IMR-90 (cell line): Measurements from ENCODE around the gene GRIN2B. TPM values are rescaled to one million over a fixed set of nuclear protein-coding genes. Genes with fewer than 3 reads are reported as not detected.

Experiments
- ATAC-seq: fragments of 200-7000 bp; cut with Tn5 transposase; 2 replicates; pipeline ENCODE4 v1.9.1; 2020; ENCODE audit warnings: low read depth, mild to moderate bottlenecking, moderate library complexity
- Bru-seq: library from RNA; stranded (reverse); fragments of 400-500 nt; gene quantifications from one replicate; lab custom pipeline; 2021; lab: Mats Ljungman, UMichigan
- BruChase-seq, 2 experiments: library from RNA; stranded (reverse); fragments of 400-500 nt; gene quantifications; one replicate each; lab custom pipeline; 2021; lab: Mats Ljungman, UMichigan
- BruUV-seq: library from RNA; stranded (reverse); fragments of 400-500 nt; replicated peaks from 2 replicates; lab custom pipeline; 2021; lab: Mats Ljungman, UMichigan
- CTCF ChIA-PET: fragments of 300-600 bp; formaldehyde crosslinking; extraction: SDS; loops from one replicate; lab custom pipeline; 2021; ENCODE audit warnings: antibody characterized with exemption; lab: Yijun Ruan, JAX
- POLR2A ChIA-PET: fragments of 300-600 bp; sonication (Branson Sonifier 250); formaldehyde crosslinking; loops from one replicate; lab custom pipeline; 2022; ENCODE audit warnings: antibody characterized with exemption; ENCODE audit not compliant: unreplicated experiment; lab: Charles Lee
- DNase-seq: peaks from one replicate; pipeline ENCODE4 v3.0.0; 2013
- H2AFZ ChIP-seq: replicated peaks from 2 replicates; pipeline ENCODE3; 2013; ENCODE audit warnings: low read length, mild to moderate bottlenecking; ENCODE audit not compliant: poor library complexity
- H2AK5ac ChIP-seq: 2 replicates; pipeline ENCODE4 v1.6.1; 2013; ENCODE audit warnings: low read depth, low read length, inconsistent platforms
- H2AK9ac ChIP-seq: replicated peaks from 2 replicates; pipeline ENCODE3; 2013; ENCODE audit warnings: mild to moderate bottlenecking, low read depth, low read length, moderate library complexity; ENCODE audit not compliant: poor library complexity
- H2BK120ac ChIP-seq: 2 replicates; pipeline ENCODE4 v1.6.1; 2013; ENCODE audit warnings: low read depth, low read length, inconsistent platforms
- H2BK15ac ChIP-seq: 3 replicates; pipeline ENCODE4 v1.6.1; 2013; ENCODE audit warnings: low read depth, low read length, inconsistent platforms
- H2BK20ac ChIP-seq: 2 replicates; pipeline ENCODE4 v1.6.1; 2013; ENCODE audit warnings: low read depth, mild to moderate bottlenecking, inconsistent platforms, low read length, moderate library complexity
- H2BK5ac ChIP-seq: 2 replicates; pipeline ENCODE4 v1.6.1; 2013; ENCODE audit warnings: mild to moderate bottlenecking, low read depth, low read length, inconsistent platforms; ENCODE audit not compliant: poor library complexity, severe bottlenecking
- H3K14ac ChIP-seq: replicated peaks from 2 replicates; pipeline ENCODE4 v1.6.1; 2013; ENCODE audit warnings: low read depth, low read length, inconsistent platforms
- H3K18ac ChIP-seq: 2 replicates; pipeline ENCODE4 v1.6.1; 2013; ENCODE audit warnings: low read depth, low read length, control low read depth
- H3K23ac ChIP-seq: 2 replicates; pipeline ENCODE4 v1.6.1; 2013; ENCODE audit warnings: low read depth, low read length, inconsistent platforms
- H3K27ac ChIP-seq: 2 replicates; pipeline ENCODE4 v1.5.1; 2013; ENCODE audit warnings: mild to moderate bottlenecking, control low read depth, low read length; ENCODE audit not compliant: insufficient read depth
- H3K27me3 ChIP-seq: 2 replicates; pipeline ENCODE4 v1.6.1; 2013; ENCODE audit warnings: low read length; ENCODE audit not compliant: control insufficient read depth, insufficient read depth
- H3K36me3 ChIP-seq: 2 replicates; pipeline ENCODE4 v1.6.1; 2013; ENCODE audit warnings: low read length, mixed read lengths; ENCODE audit not compliant: control insufficient read depth, insufficient read depth
- H3K4ac ChIP-seq: 2 replicates; pipeline ENCODE4 v1.6.1; 2013; ENCODE audit warnings: low read depth, low read length, inconsistent platforms
- H3K4me1 ChIP-seq: 2 replicates; pipeline ENCODE4 v1.6.1; 2013; ENCODE audit warnings: low read length, mixed read lengths; ENCODE audit not compliant: control insufficient read depth, insufficient read depth
- H3K4me2 ChIP-seq: 2 replicates; pipeline ENCODE4 v1.6.1; 2013; ENCODE audit warnings: low read depth, mild to moderate bottlenecking, control low read depth, low read length, moderate library complexity
- H3K4me3 ChIP-seq: 2 replicates; pipeline ENCODE4 v1.5.1; 2013; ENCODE audit warnings: low read depth, mild to moderate bottlenecking, control low read depth, low read length, moderate library complexity; ENCODE audit not compliant: insufficient read depth
- H3K56ac ChIP-seq: 2 replicates; pipeline ENCODE4 v1.6.1; 2013; ENCODE audit warnings: low read length, inconsistent platforms; ENCODE audit not compliant: insufficient read depth; ENCODE audit errors: extremely low read depth
- H3K79me1 ChIP-seq, 2 experiments: 2 replicates each; pipeline ENCODE4 v1.6.1; 2013; ENCODE audit warnings: low read length in 2 of 2, inconsistent platforms in 1 of 2, low read depth in 1 of 2
- H3K9ac ChIP-seq: 2 replicates; pipeline ENCODE4 v1.6.1; 2013; ENCODE audit warnings: low read depth, low read length, control low read depth
- H3K9me1 ChIP-seq: 2 replicates; pipeline ENCODE4 v1.6.1; 2013; ENCODE audit warnings: low read length, inconsistent platforms; ENCODE audit not compliant: insufficient read depth
- H3K9me3 ChIP-seq: 2 replicates; pipeline ENCODE4 v1.6.1; 2013; ENCODE audit warnings: low read length; ENCODE audit not compliant: control insufficient read depth, insufficient read depth
- H4K20me1 ChIP-seq: 2 replicates; pipeline ENCODE4 v1.6.1; 2013; ENCODE audit warnings: low read length, inconsistent platforms; ENCODE audit not compliant: insufficient read depth
- H4K5ac ChIP-seq: 2 replicates; pipeline ENCODE4 v1.6.1; 2013; ENCODE audit warnings: mild to moderate bottlenecking, low read depth, low read length, control low read depth
- H4K8ac ChIP-seq, 2 experiments: 2 replicates each; pipeline ENCODE4 v1.6.1; 2013; ENCODE audit warnings: low read depth in 2 of 2, low read length in 2 of 2, control low read depth in 1 of 2, inconsistent platforms in 1 of 2
- H4K91ac ChIP-seq: 2 replicates; pipeline ENCODE4 v1.6.1; 2013; ENCODE audit warnings: low read depth, low read length, inconsistent platforms; ENCODE audit not compliant: insufficient read depth
- BHLHE40 ChIP-seq: fragments of 150-350 bp; IDR thresholded peaks from 2 replicates; pipeline ENCODE4 v1.6.1; 2016; ENCODE audit warnings: mild to moderate bottlenecking, low read depth, low read length
- CEBPB ChIP-seq: IDR thresholded peaks from 2 replicates; pipeline ENCODE4 v1.6.1; 2012; ENCODE audit warnings: low read depth, low read length, improper control_type of control experiment
- CHD1 ChIP-seq: IDR thresholded peaks from 2 replicates; pipeline ENCODE4 v1.6.1; 2012; ENCODE audit warnings: low read depth, low read length, improper control_type of control experiment
- CTCF ChIP-seq: conservative IDR thresholded peaks from 2 replicates; pipeline ENCODE4 v1.5.1; 2012; ENCODE audit warnings: mild to moderate bottlenecking, low read depth, low read length, improper control_type of control experiment
- FOS ChIP-seq: fragments of 150-350 bp; IDR thresholded peaks from 2 replicates; pipeline ENCODE4 v1.6.1; 2016; ENCODE audit warnings: low read depth, low read length
- MAFK ChIP-seq: IDR thresholded peaks from 2 replicates; pipeline ENCODE4 v1.6.1; 2012; ENCODE audit warnings: low read depth, low read length, improper control_type of control experiment
- MAZ ChIP-seq: IDR thresholded peaks from 2 replicates; pipeline ENCODE4 v1.6.1; 2012; ENCODE audit warnings: low read depth, mild to moderate bottlenecking, low read length, improper control_type of control experiment, moderate library complexity, borderline replicate concordance
- MXI1 ChIP-seq: IDR thresholded peaks from 2 replicates; pipeline ENCODE4 v1.6.1; 2012; ENCODE audit warnings: low read depth, mild to moderate bottlenecking, low read length, moderate library complexity, borderline replicate concordance
- NFE2L2 ChIP-seq: fragments of 150-350 bp; IDR thresholded peaks from 2 replicates; pipeline ENCODE4 v1.6.1; 2016; ENCODE audit warnings: low read depth, mild to moderate bottlenecking, low read length
- POLR2A ChIP-seq: IDR thresholded peaks from 2 replicates; pipeline ENCODE4 v1.6.1; 2012; ENCODE audit warnings: mild to moderate bottlenecking, low read depth, low read length
- RAD21 ChIP-seq: IDR thresholded peaks from 2 replicates; pipeline ENCODE4 v1.6.1; 2012; ENCODE audit warnings: low read length, improper control_type of control experiment
- RCOR1 ChIP-seq: IDR thresholded peaks from 2 replicates; pipeline ENCODE4 v1.6.1; 2012; ENCODE audit warnings: mild to moderate bottlenecking, low read length, improper control_type of control experiment; ENCODE audit not compliant: insufficient replicate concordance
- RFX5 ChIP-seq: IDR thresholded peaks from 2 replicates; pipeline ENCODE4 v1.8.0; 2012; ENCODE audit warnings: low read depth, mild to moderate bottlenecking, low read length, moderate library complexity
- USF2 ChIP-seq: fragments of 150-350 bp; IDR thresholded peaks from 2 replicates; pipeline ENCODE4 v1.6.1; 2017; ENCODE audit warnings: mild to moderate bottlenecking, antibody characterized with exemption, low read length, low read depth
- WGBS, 2 experiments: methylation state at CpG; one replicate each; pipeline versions ENCODE4 v1.1.5 to v1.1.7; 2013; ENCODE audit warnings: missing lambda C conversion rate in 2 of 2; ENCODE audit not compliant: insufficient read length in 1 of 2; ENCODE audit errors: extremely low coverage in 2 of 2; 5-methylcytosine and 5-hydroxymethylcytosine counted together
- dilution Hi-C: fragments of 300-500 bp; cut with HindIII; formaldehyde crosslinking; loops from one replicate; pipeline ENCODE4 v1.14.3; 2018; ENCODE audit warnings: low sequenced_read_pairs; ENCODE audit not compliant: unreplicated experiment
- in situ Hi-C: fragments of 300-500 bp; cut with MboI; formaldehyde crosslinking; loops from 3 replicates; pipeline ENCODE4 v1.14.3; 2019; ENCODE audit warnings: low sequenced_read_pairs, inconsistent platforms, mixed read lengths
- intact Hi-C: fragments of 100-400 bp; cut with micrococcal nuclease; formaldehyde crosslinking; loops from 2 replicates; pipeline ENCODE4 v1.10.0; 2022
- long read RNA-seq: library from polyadenylated mRNA; unstranded; transcript quantifications from one replicate; pipeline ENCODE4 v2.0.0, GENCODE V29; 2021; ENCODE audit not compliant: unreplicated experiment
- polyA plus RNA-seq, 3 experiments: library from polyadenylated mRNA; depleted of rRNA; stranded (reverse); fragments of >200 nt; gene quantifications; 2 replicates each; pipeline ENCODE4 v1.2.3, GENCODE V29; 2012; ENCODE audit warnings: low replicate concordance in 1 of 3
- total RNA-seq: library from RNA; depleted of rRNA; stranded (reverse); fragments of >200 nt; gene quantifications from 2 replicates; pipeline ENCODE4 v1.2.3, GENCODE V29; 2012; rRNA removed

The GRIN2B gene
- total RNA-seq (not detected in 2 replicates), polyA plus RNA-seq (2012; rRNA removed) (under 0.01 TPM in 1 of 2 replicates, not detected in the other), Bru-seq, nascent RNA (percentile 7 among the genes with signal in this experiment), BruChase-seq, experiment 1, labeled RNA remaining after a 6-hour chase (percentile 4 among the genes with signal in this experiment), BruChase-seq, experiment 2, labeled RNA remaining after a 2-hour chase (percentile 5 among the genes with signal in this experiment)
- not detected in 2 replicates for polyA plus RNA-seq (2012; cell fraction: cytosol; rRNA removed)
- not detected in 2 replicates for polyA plus RNA-seq (2012; cell fraction: nucleus; rRNA removed; ENCODE audit: low replicate concordance)
- long read RNA-seq: 0 reads

- H3K9me3 ChIP-seq: peaks cover 2% of the 10 kb centered on the region; the same call in 1 of the 2 replicates
- 0% methylated on average over 2 of the region's 37 CpGs; no CpG with 5 or more reads in 1 of the 2 experiments for WGBS, 2 experiments
- no peak within 1 kb of the TSS for H2BK15ac ChIP-seq
- H3K23ac ChIP-seq: no peak within 1 kb of the TSS
- no peak within 1 kb of the TSS for H3K4me3 ChIP-seq
- DNase-seq: no peak
- ATAC-seq: no peak
- in situ Hi-C loops (no loop called here), intact Hi-C loops (no loop called here), dilution Hi-C loops (no loop called here)
- ChIA-PET CTCF (no interaction called here), POLR2A (no interaction called here)
- H2BK20ac ChIP-seq: no peak within 1 kb of the TSS
- H3K18ac ChIP-seq: no peak within 1 kb of the TSS
- no peak within 1 kb of the TSS for H4K5ac ChIP-seq
- H2AK9ac ChIP-seq: no peak within 1 kb of the TSS
- no peak within 1 kb of the TSS for H3K4me2 ChIP-seq
- H4K8ac ChIP-seq: no peak within 1 kb of the TSS
- H2BK5ac ChIP-seq: no peak within 1 kb of the TSS
- H2BK120ac ChIP-seq: no peak within 1 kb of the TSS
- H3K14ac ChIP-seq: no peak within 1 kb of the TSS
- H3K4ac ChIP-seq: no peak within 1 kb of the TSS
- peaks cover 8% of the 10 kb centered on the region for H3K27me3 ChIP-seq
- no peak within 1 kb of the TSS for H3K27ac ChIP-seq
- H3K56ac ChIP-seq: no peak within 1 kb of the TSS
- no peak within 1 kb of the TSS for H2AFZ ChIP-seq
- H4K20me1 ChIP-seq: no peaks in the 10 kb centered on the region
- no peaks in the 10 kb centered on the region for H3K4me1 ChIP-seq
- H4K91ac ChIP-seq: no peak within 1 kb of the TSS
- H3K36me3 ChIP-seq: no peaks in the 10 kb centered on the region
- no peaks in the 10 kb centered on the region for H3K9me1 ChIP-seq
- BruUV-seq: no TSS peak
- no peaks in the 10 kb centered on the region for H3K79me1 ChIP-seq
- H3K9ac ChIP-seq: no peak within 1 kb of the TSS
- no peak within 1 kb of the TSS for H2AK5ac ChIP-seq
- no peak for TF ChIP-seq MAFK
- no peak for TF ChIP-seq RAD21
- TF ChIP-seq BHLHE40: no peak
- no peak for TF ChIP-seq CHD1
- no peak for TF ChIP-seq RFX5
- TF ChIP-seq NFE2L2: no peak
- TF ChIP-seq USF2: no peak
- no peak for TF ChIP-seq MXI1
- no peak for TF ChIP-seq POLR2A
- TF ChIP-seq RCOR1: no peak
- no peak for TF ChIP-seq FOS
- TF ChIP-seq MAZ: no peak
- no peak for TF ChIP-seq CTCF
- TF ChIP-seq CEBPB: no peak
Observed at GRCh38 chr12:13981296-13981962, at the start of gene GRIN2B. TSS of gene GRIN2B (minus strand) at chr12:13981602. CDS start at chr12:13866208, 115,394 bp downstream.
